K562 (cell line): ENCODE results near the gene CDK11A. TPM values are rescaled to one million over a fixed set of nuclear protein-coding genes. Genes with fewer than 3 reads are reported as not detected.

Experiments
- CBX3 ChIP-seq, 2 experiments: IDR thresholded peaks; 1 replicate in 1 of 2; 2 replicates in 1 of 2; pipeline ENCODE4 v1.6.1; 2012; ENCODE audit warnings: inconsistent platforms in 2 of 2, low read length in 2 of 2, borderline replicate concordance in 1 of 2, control low read depth in 1 of 2
- CSDE1 ChIP-seq, 2 experiments: fragments of 450-650 bp; IDR thresholded peaks; 2 replicates each; pipeline ENCODE4 v1.6.1; 2016; ENCODE audit warnings: mild to moderate bottlenecking in 1 of 2
- FOXP1 ChIP-seq: sonication (generic); formaldehyde crosslinking; IDR thresholded peaks from 2 replicates; pipeline ENCODE4 v1.8.0; 2022; ENCODE audit warnings: mild to moderate bottlenecking, missing genetic modification reagents
- GABPB1 ChIP-seq: sonication (generic); formaldehyde crosslinking; IDR thresholded peaks from 2 replicates; pipeline ENCODE4 v1.8.0; 2022; ENCODE audit warnings: mild to moderate bottlenecking, missing genetic modification reagents
- MCM7 ChIP-seq, 2 experiments: fragments of 450-650 bp; IDR thresholded peaks; 2 replicates each; pipeline ENCODE4 v1.6.1; 2016 to 2018
- PCBP1 ChIP-seq: fragments of 200-400 bp; formaldehyde crosslinking; IDR thresholded peaks from 2 replicates; pipeline ENCODE4 v1.6.1; 2018; ENCODE audit warnings: mild to moderate bottlenecking, low read depth, low read length; ENCODE audit not compliant: poor library complexity, severe bottlenecking
- RBBP5 ChIP-seq: fragments of 200-600 bp; sonication (generic); IDR thresholded peaks from 2 replicates; pipeline ENCODE4 v1.6.1; 2012; ENCODE audit warnings: borderline replicate concordance, mild to moderate bottlenecking, low read length, control low read depth, inconsistent platforms; ENCODE audit not compliant: insufficient read depth, poor library complexity, severe bottlenecking
- SAP30 ChIP-seq: fragments of 200-600 bp; sonication (generic); IDR thresholded peaks from 2 replicates; pipeline ENCODE4 v1.6.1; 2012; ENCODE audit warnings: borderline replicate concordance, low read depth, mild to moderate bottlenecking, moderate library complexity, low read length, control low read depth, inconsistent platforms; ENCODE audit not compliant: insufficient read depth, poor library complexity, severe bottlenecking
- SIN3A ChIP-seq, 2 experiments: fragments of 150-350 bp in 1 of 2; IDR thresholded peaks; 2 replicates each; pipeline ENCODE4 v1.6.1; 2011 to 2016; ENCODE audit warnings: borderline replicate concordance in 2 of 2, low read depth in 2 of 2, low read length in 2 of 2, mild to moderate bottlenecking in 2 of 2, moderate library complexity in 2 of 2; ENCODE audit not compliant: control insufficient read depth in 1 of 2
- SMAD3 ChIP-seq: fragments of 450-650 bp; formaldehyde crosslinking; conservative IDR thresholded peaks from 2 replicates; pipeline ENCODE4 v1.4.0; 2020; ENCODE audit warnings: mild to moderate bottlenecking
- TAF9B ChIP-seq: fragments of 450-650 bp; IDR thresholded peaks from 2 replicates; pipeline ENCODE4 v1.6.1; 2018; ENCODE audit warnings: mild to moderate bottlenecking; ENCODE audit not compliant: partially characterized antibody
- TARDBP ChIP-seq: fragments of 450-650 bp; IDR thresholded peaks from 2 replicates; pipeline ENCODE4 v1.6.1; 2016
- TBL1XR1 ChIP-seq, 2 experiments: IDR thresholded peaks; 2 replicates each; pipeline ENCODE4 v1.6.1; 2012; ENCODE audit warnings: improper control_type of control experiment in 2 of 2, low read length in 2 of 2, mild to moderate bottlenecking in 1 of 2
- ZC3H4 ChIP-seq: sonication (generic); formaldehyde crosslinking; IDR thresholded peaks from 2 replicates; pipeline ENCODE4 v1.9.0; 2021; ENCODE audit warnings: missing genetic modification reagents, borderline replicate concordance
- ZNF830 ChIP-seq: fragments of 250-450 bp; sonication (Bioruptor Pico); IDR thresholded peaks from 2 replicates; pipeline ENCODE4 v1.5.0; 2021; ENCODE audit warnings: mild to moderate bottlenecking
- polyA plus RNA-seq, 8 experiments: library from polyadenylated mRNA; depleted of rRNA in 4 of 8; stranded (reverse) in 5 of 8; unstranded in 3 of 8; fragments of >200 nt; fragmentation: Nextera tagmentation in 2 of 8; fragmentation: Illumina TruSeq in 1 of 8; extraction: Ambion mirVana in 2 of 8; extraction: Trizol in 1 of 8; gene quantifications; 2 replicates each; pipeline versions ENCODE4 v1.2.1 to v1.2.3, GENCODE V29; 2011 to 2014; ENCODE audit warnings: inconsistent platforms in 1 of 8, missing spikeins in 1 of 8
- total RNA-seq, 7 experiments: library from RNA; depleted of rRNA in 6 of 7; stranded (reverse); fragments of >200 nt in 6 of 7; fragmentation: Illumina TruSeq in 2 of 7; extraction: Trizol in 2 of 7; gene quantifications; 2 replicates each; pipeline versions ENCODE4 v1.2.1 to v1.2.3, GENCODE V29; 2011 to 2021; ENCODE audit warnings: low replicate concordance in 1 of 7
- TF ChIP-seq, protein P1 (sequence below): fragments of 150-350 bp; conservative IDR thresholded peaks from 2 replicates; pipeline ENCODE4 v1.6.1; 2014; ENCODE audit warnings: low read length
- TF ChIP-seq, protein P2 (sequence below): fragments of 250-450 bp; sonication (Bioruptor Pico); IDR thresholded peaks from 2 replicates; pipeline ENCODE4 v1.9.0; 2021; ENCODE audit warnings: mild to moderate bottlenecking
- TF ChIP-seq, protein P3 (sequence below): conservative IDR thresholded peaks from 2 replicates; pipeline ENCODE4 v1.6.1; 2011; ENCODE audit warnings: low read depth, mild to moderate bottlenecking, low read length; ENCODE audit not compliant: control insufficient read depth
- TF ChIP-seq, protein P4 (sequence below): fragments of 450-650 bp; conservative IDR thresholded peaks from 2 replicates; pipeline ENCODE4 v1.6.1; 2016; ENCODE audit warnings: missing genetic modification characterization, low read depth, mild to moderate bottlenecking, missing compliant biosample characterization, moderate library complexity
- TF ChIP-seq, protein P5 (sequence below): sonication (generic); formaldehyde crosslinking; IDR thresholded peaks from 2 replicates; pipeline ENCODE4 v1.8.1; 2022; ENCODE audit warnings: missing genetic modification reagents

CDK11A gene
- total and polyA plus RNA-seq, 9 of the 15 experiments (the other 6 are each of a cell fraction or from before 2014, with no cell fraction given): 4.5 to 71.0 (median 43.9) TPM

DNA sequence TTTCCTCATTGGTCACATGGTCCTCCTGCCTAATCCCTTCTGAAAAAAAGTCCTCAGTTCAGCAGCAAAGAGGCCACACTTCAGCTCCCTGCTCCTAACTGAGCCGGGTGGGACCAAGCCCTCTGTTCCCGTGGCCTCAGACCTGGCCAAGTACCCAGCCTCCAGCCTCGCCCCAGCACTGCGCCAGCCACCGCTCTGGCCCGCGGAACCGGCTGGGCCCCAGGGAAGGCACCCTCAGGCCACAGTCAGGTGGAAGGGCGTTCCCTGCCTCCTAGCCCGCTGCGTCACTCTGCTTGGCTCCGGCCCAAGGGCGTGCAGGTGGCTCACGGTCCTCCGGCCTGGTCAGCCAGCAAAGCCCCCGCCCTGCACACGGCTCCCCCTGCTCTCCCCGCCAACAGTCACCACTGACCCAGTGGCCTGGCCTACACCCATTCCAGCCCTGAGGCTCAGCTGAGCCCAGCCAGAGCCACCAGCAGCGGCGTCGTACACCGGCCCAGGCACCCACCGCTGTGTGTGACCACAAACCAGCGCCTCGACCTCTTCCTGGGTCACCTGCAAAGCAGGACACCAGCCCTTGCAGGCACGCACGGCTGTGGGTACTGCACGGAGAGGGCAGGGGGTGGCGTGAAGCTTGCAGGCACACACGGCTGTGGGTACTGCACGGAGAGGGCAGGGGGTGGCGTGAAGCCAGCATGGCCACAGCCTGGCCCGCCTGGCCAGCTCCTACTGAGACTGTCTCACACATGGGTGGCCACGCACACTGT is 34.7 kb upstream of the CDK11A start (continued):
- TF ChIP-seq, protein P1, sequence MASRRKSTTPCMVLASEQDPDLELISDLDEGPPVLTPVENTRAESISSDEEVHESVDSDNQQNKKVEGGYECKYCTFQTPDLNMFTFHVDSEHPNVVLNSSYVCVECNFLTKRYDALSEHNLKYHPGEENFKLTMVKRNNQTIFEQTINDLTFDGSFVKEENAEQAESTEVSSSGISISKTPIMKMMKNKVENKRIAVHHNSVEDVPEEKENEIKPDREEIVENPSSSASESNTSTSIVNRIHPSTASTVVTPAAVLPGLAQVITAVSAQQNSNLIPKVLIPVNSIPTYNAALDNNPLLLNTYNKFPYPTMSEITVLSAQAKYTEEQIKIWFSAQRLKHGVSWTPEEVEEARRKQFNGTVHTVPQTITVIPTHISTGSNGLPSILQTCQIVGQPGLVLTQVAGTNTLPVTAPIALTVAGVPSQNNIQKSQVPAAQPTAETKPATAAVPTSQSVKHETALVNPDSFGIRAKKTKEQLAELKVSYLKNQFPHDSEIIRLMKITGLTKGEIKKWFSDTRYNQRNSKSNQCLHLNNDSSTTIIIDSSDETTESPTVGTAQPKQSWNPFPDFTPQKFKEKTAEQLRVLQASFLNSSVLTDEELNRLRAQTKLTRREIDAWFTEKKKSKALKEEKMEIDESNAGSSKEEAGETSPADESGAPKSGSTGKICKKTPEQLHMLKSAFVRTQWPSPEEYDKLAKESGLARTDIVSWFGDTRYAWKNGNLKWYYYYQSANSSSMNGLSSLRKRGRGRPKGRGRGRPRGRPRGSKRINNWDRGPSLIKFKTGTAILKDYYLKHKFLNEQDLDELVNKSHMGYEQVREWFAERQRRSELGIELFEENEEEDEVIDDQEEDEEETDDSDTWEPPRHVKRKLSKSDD: no peak
- peak in 1 of 2 experiments; percentile 58; a peak in 1 of 4 replicates for TF ChIP-seq TBL1XR1 (IDR thresholded peaks at IDR 0.05; ENCODE audit: low read length in 2 of 2)
- TF ChIP-seq ZNF830: no peak
- TF ChIP-seq, protein P2, sequence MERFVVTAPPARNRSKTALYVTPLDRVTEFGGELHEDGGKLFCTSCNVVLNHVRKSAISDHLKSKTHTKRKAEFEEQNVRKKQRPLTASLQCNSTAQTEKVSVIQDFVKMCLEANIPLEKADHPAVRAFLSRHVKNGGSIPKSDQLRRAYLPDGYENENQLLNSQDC (CRISPR knock-in tag): no peak
- TF ChIP-seq TARDBP: peak; percentile 62; the same call in 1 of the 2 replicates
- no peak for TF ChIP-seq FOXP1
- no peak; the same call in 1 of the 2 replicates for TF ChIP-seq SMAD3 (CRISPR knock-in tag)
- TF ChIP-seq GABPB1: peak; percentile 72; the same call in 1 of the 2 replicates
- TF ChIP-seq PCBP1: no peak
- TF ChIP-seq MCM7 (IDR thresholded peaks at IDR 0.05): no peak
- TF ChIP-seq, protein P3, sequence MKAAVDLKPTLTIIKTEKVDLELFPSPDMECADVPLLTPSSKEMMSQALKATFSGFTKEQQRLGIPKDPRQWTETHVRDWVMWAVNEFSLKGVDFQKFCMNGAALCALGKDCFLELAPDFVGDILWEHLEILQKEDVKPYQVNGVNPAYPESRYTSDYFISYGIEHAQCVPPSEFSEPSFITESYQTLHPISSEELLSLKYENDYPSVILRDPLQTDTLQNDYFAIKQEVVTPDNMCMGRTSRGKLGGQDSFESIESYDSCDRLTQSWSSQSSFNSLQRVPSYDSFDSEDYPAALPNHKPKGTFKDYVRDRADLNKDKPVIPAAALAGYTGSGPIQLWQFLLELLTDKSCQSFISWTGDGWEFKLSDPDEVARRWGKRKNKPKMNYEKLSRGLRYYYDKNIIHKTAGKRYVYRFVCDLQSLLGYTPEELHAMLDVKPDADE: peak; percentile 69
- TF ChIP-seq, protein P4, sequence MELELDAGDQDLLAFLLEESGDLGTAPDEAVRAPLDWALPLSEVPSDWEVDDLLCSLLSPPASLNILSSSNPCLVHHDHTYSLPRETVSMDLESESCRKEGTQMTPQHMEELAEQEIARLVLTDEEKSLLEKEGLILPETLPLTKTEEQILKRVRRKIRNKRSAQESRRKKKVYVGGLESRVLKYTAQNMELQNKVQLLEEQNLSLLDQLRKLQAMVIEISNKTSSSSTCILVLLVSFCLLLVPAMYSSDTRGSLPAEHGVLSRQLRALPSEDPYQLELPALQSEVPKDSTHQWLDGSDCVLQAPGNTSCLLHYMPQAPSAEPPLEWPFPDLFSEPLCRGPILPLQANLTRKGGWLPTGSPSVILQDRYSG (tag): peak; percentile 91
- peak; percentile 72 for TF ChIP-seq SAP30
- peak in 1 of 2 experiments; percentile 65; a peak in 1 of 3 replicates for TF ChIP-seq CBX3 (IDR thresholded peaks at IDR 0.05; ENCODE audit: borderline replicate concordance in 1 of 2, low read length in 2 of 2)
- TF ChIP-seq CSDE1 (IDR thresholded peaks at IDR 0.05): no peak
- TF ChIP-seq SIN3A (IDR thresholded peaks at IDR 0.05; ENCODE audit: borderline replicate concordance in 2 of 2, control insufficient read depth in 1 of 2, low read depth in 2 of 2, low read length in 2 of 2): peak; percentile 52 to 53; a peak in 1 of 4 replicates
- TF ChIP-seq, protein P5, sequence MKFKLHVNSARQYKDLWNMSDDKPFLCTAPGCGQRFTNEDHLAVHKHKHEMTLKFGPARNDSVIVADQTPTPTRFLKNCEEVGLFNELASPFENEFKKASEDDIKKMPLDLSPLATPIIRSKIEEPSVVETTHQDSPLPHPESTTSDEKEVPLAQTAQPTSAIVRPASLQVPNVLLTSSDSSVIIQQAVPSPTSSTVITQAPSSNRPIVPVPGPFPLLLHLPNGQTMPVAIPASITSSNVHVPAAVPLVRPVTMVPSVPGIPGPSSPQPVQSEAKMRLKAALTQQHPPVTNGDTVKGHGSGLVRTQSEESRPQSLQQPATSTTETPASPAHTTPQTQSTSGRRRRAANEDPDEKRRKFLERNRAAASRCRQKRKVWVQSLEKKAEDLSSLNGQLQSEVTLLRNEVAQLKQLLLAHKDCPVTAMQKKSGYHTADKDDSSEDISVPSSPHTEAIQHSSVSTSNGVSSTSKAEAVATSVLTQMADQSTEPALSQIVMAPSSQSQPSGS: no peak
- TF ChIP-seq TAF9B: peak; percentile 98
- TF ChIP-seq ZC3H4: no peak
- TF ChIP-seq RBBP5: peak; percentile 81
